ENCODE data around the gene VIPR2. TPM values are rescaled to one million over a fixed set of nuclear protein-coding genes. Genes with fewer than 3 reads are reported as not detected.
"Not testable (repeated sequence)": the region's sequence is repeated elsewhere in the genome, so short reads cannot be mapped to it uniquely, and the experiment has no call there.

Gene VIPR2
- total RNA-seq, 1 donor from 2014 or later: 17.0 TPM

- intact Hi-C loops (cut with DNase I): loop anchor here (5.0 kb wide), 1 partner anchor 112 kb away; no protein-coding TSS in a partner anchor
- ATAC-seq (peak; percentile 45), DNase-seq (ENCODE audit: missing footprints) (no peak)
These were observed 598 bp downstream of the VIPR2 start for GRCh38 chr7:159143780-159144757.

- intact Hi-C loops (cut with DNase I): loop anchor here (5.0 kb wide), 1 partner anchor 110 kb away; no protein-coding TSS in a partner anchor
- DNase-seq (ENCODE audit: missing footprints): no peak
- ATAC-seq: no peak
These were observed 1.9 kb downstream of the VIPR2 start for GRCh38 chr7:159142730-159143129.

- intact Hi-C loops (cut with DNase I): loop anchor here (5.0 kb wide), 1 partner anchor 110 kb away; no protein-coding TSS in a partner anchor
- ATAC-seq: no peak
These were observed 2.5 kb downstream of the VIPR2 start for GRCh38 chr7:159142199-159142598.

GRCh38 chr7:159141660-159142059 is 3.0 kb downstream of the VIPR2 start:
- intact Hi-C loops (cut with DNase I): loop anchor here (1.0 to 5.0 kb wide), 2 partner anchors 44 to 109 kb away; no protein-coding TSS in a partner anchor
- ATAC-seq: peak; percentile 45
- DNase-seq (ENCODE audit: missing footprints): no peak

More at GRCh38 chr7:159142199-159142598, 2.5 kb downstream of the VIPR2 start:
- no peak for DNase-seq (ENCODE audit: missing footprints)

GRCh38 chr7:159141167-159141566 is 3.5 kb downstream of the VIPR2 start:
- DNase-seq (ENCODE audit: missing footprints): no peak
- intact Hi-C loops (cut with DNase I): loop anchor here (1.0 to 5.0 kb wide), 2 partner anchors 44 to 109 kb away; no protein-coding TSS in a partner anchor
- no peak for ATAC-seq

GRCh38 chr7:159140170-159140910 is 4.3 kb downstream of the VIPR2 start:
- DNase-seq (ENCODE audit: missing footprints): peak; percentile 45
- no peak for ATAC-seq
- intact Hi-C loops (cut with DNase I): loop anchor here (5.0 kb wide), 1 partner anchor 108 kb away; no protein-coding TSS in a partner anchor

GRCh38 chr7:159139639-159140038 is 5.0 kb downstream of the VIPR2 start:
- intact Hi-C loops (cut with DNase I): loop anchor here (5.0 kb wide), 1 partner anchor 107 kb away; no protein-coding TSS in a partner anchor
- ATAC-seq (no peak), DNase-seq (ENCODE audit: missing footprints) (peak; percentile 48)

- intact Hi-C loops (cut with DNase I): no loop called here
- ATAC-seq: no peak
- DNase-seq (ENCODE audit: missing footprints): peak; percentile 46
These were observed 5.5 kb downstream of the VIPR2 start for GRCh38 chr7:159139202-159139601.

- no peak for ATAC-seq
- intact Hi-C loops (cut with DNase I): no loop called here
- no peak for DNase-seq (ENCODE audit: missing footprints)
These were observed 6.2 kb downstream of the VIPR2 start for GRCh38 chr7:159138508-159138907.

- intact Hi-C loops (cut with DNase I): no loop called here
- ATAC-seq (no peak), DNase-seq (ENCODE audit: missing footprints) (peak; percentile 41)
These were observed 6.8 kb downstream of the VIPR2 start for GRCh38 chr7:159137906-159138305.

- no peak for ATAC-seq
- intact Hi-C loops (cut with DNase I): no loop called here
- peak; percentile 18 for DNase-seq (ENCODE audit: missing footprints)
These were observed 7.8 kb downstream of the VIPR2 start for GRCh38 chr7:159136846-159137245.

GRCh38 chr7:159136442-159136841 is 8.2 kb downstream of the VIPR2 start:
- intact Hi-C loops (cut with DNase I): no loop called here
- DNase-seq (ENCODE audit: missing footprints) (no peak), ATAC-seq (no peak)

GRCh38 chr7:159136013-159136412 is 8.7 kb downstream of the VIPR2 start:
- DNase-seq (ENCODE audit: missing footprints) (no peak), ATAC-seq (no peak)
- intact Hi-C loops (cut with DNase I): no loop called here

- intact Hi-C loops (cut with DNase I); ATAC-seq: not testable (repeated sequence)
These were observed 11.8 kb downstream of the VIPR2 start for GRCh38 chr7:159132670-159133443.

GRCh38 chr7:159130820-159131219 is 13.8 kb downstream of the VIPR2 start:
- intact Hi-C loops (cut with DNase I): no loop called here
- no peak for DNase-seq (ENCODE audit: missing footprints)

More at GRCh38 chr7:159132670-159133443, 11.8 kb downstream of the VIPR2 start:
- DNase-seq (ENCODE audit: missing footprints): peak; percentile 56

GRCh38 chr7:159130199-159130775 is 14.4 kb downstream of the VIPR2 start:
- intact Hi-C loops (cut with DNase I): no loop called here
- DNase-seq (ENCODE audit: missing footprints): peak; percentile 14
- ATAC-seq: no peak

More at GRCh38 chr7:159130820-159131219, 13.8 kb downstream of the VIPR2 start:
- no peak for ATAC-seq

GRCh38 chr7:159128767-159129166 is 15.9 kb downstream of the VIPR2 start:
- intact Hi-C loops (cut with DNase I): no loop called here
- DNase-seq (ENCODE audit: missing footprints) (peak; percentile 43), ATAC-seq (no peak)
